Measurements from ENCODE around the gene MTFP1.

The MTFP1 gene

GRCh38 chr22:30470655-30471054 lies 45.1 kb downstream of the MTFP1 start:
- TF ChIP-seq EZH2phosphoT487 (IDR thresholded peaks at IDR 0.05; ENCODE audit: borderline replicate concordance), result no peak
- TF ChIP-seq CTCF (conservative IDR thresholded peaks at IDR 0.05; ENCODE audit: low read length), result no peak

DNA sequence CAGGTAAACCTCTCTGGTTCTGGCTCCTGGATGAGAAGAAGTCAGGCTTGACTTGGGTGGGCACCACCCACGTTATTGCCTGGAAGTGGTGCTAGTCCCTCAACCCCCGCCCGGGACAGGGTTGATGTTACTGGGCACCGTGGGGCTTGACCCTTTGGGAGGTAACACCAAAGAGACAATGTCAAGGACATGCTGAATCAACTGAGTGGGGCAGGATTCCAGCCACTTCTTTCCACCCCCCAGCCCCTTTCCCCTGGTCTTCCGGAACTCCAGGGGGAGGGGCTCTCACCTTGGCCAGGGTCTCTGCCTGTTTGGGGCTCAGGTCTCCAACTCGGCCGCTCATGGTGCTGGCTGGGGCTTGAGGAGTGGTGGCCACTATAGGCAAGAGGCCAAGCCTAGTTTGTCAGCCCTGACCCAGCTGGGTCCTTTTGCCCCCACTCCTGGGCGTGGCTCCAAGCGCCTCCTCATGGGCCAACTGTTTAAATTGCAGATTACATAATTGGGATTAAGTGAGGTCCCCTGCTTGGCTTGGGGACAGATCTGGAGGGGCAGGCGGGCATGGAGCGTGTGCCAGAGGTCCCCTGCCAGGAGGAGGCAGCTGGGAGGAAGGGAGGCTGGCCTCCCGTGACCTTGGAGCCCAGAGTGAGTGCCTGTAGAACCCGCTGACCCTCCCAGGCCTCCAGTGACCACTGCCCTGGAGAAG lies 46.2 kb downstream of the MTFP1 start, which contains the start of gene SEC14L3:
TSS of gene SEC14L3 (minus strand) at position 402 of the 703 bp plus-strand sequence. CDS start at position 343, 59 bp downstream.
- no peaks in the 10 kb centered on the region for H3F3A ChIP-seq (ENCODE audit: low read depth)
- H2AFZ ChIP-seq (ENCODE audit: low read length), result no peak within 1 kb of the TSS
- H3K9me3 ChIP-seq (ENCODE audit: insufficient read depth, low read depth, low read length), result no peaks in the 10 kb centered on the region
- no peaks in the 10 kb centered on the region for H3K36me3 ChIP-seq (ENCODE audit: insufficient read depth, low read length)
- no peaks in the 10 kb centered on the region for H3K4me1 ChIP-seq (ENCODE audit: insufficient read depth, low read length, poor library complexity, severe bottlenecking)
- no peak within 1 kb of the TSS for H3K4me3 ChIP-seq (ENCODE audit: low read length, poor library complexity, severe bottlenecking)
- no peaks in the 10 kb centered on the region for H3K79me2 ChIP-seq (ENCODE audit: insufficient read depth, low read length)
- no peaks in the 10 kb centered on the region for H4K20me1 ChIP-seq (ENCODE audit: insufficient read depth, low read length, poor library complexity, severe bottlenecking)
- no peak within 1 kb of the TSS for H3K4me2 ChIP-seq (ENCODE audit: low read depth, low read length, poor library complexity, severe bottlenecking)
- TF ChIP-seq CTCF (conservative IDR thresholded peaks at IDR 0.05; ENCODE audit: low read length), result no peak
- no peak for TF ChIP-seq EZH2phosphoT487 (IDR thresholded peaks at IDR 0.05; ENCODE audit: borderline replicate concordance)
- H3K9ac ChIP-seq (ENCODE audit: low read depth, low read length, poor library complexity, severe bottlenecking), result no peak within 1 kb of the TSS
- no peaks in the 10 kb centered on the region for H3K9me2 ChIP-seq (replicated peaks; ENCODE audit: low read depth, low read length)
- peaks cover 9% of the 10 kb centered on the region for H3K27me3 ChIP-seq (ENCODE audit: insufficient read depth, low read length, poor library complexity, severe bottlenecking)

More at GRCh38 chr22:30470655-30471054, 45.1 kb downstream of the MTFP1 start:
- H3K4me3 ChIP-seq (ENCODE audit: low read length, poor library complexity, severe bottlenecking), result no peak overlapping the region
- H3F3A ChIP-seq (ENCODE audit: low read depth), result no peaks in the 10 kb centered on the region
- H3K79me2 ChIP-seq (ENCODE audit: insufficient read depth, low read length), result no peaks in the 10 kb centered on the region
- no peak overlapping the region for H2AFZ ChIP-seq (ENCODE audit: low read length)
- H3K9me3 ChIP-seq (ENCODE audit: insufficient read depth, low read depth, low read length), result no peaks in the 10 kb centered on the region
- no peaks in the 10 kb centered on the region for H4K20me1 ChIP-seq (ENCODE audit: insufficient read depth, low read length, poor library complexity, severe bottlenecking)
- H3K4me2 ChIP-seq (ENCODE audit: low read depth, low read length, poor library complexity, severe bottlenecking), result no peak overlapping the region
- H3K27me3 ChIP-seq (ENCODE audit: insufficient read depth, low read length, poor library complexity, severe bottlenecking), result peaks cover 9% of the 10 kb centered on the region
- no peaks in the 10 kb centered on the region for H3K36me3 ChIP-seq (ENCODE audit: insufficient read depth, low read length)
- H3K4me1 ChIP-seq (ENCODE audit: insufficient read depth, low read length, poor library complexity, severe bottlenecking), result no peaks in the 10 kb centered on the region
- H3K9ac ChIP-seq (ENCODE audit: low read depth, low read length, poor library complexity, severe bottlenecking), result no peak overlapping the region
- H3K9me2 ChIP-seq (replicated peaks; ENCODE audit: low read depth, low read length), result no peaks in the 10 kb centered on the region

- Histone ChIP-seq H3F3A (ENCODE audit: low read depth) (no peaks in the 10 kb centered on the region), H3K79me2 (ENCODE audit: insufficient read depth, low read length) (no peaks in the 10 kb centered on the region), H3K27me3 (ENCODE audit: insufficient read depth, low read length, poor library complexity, severe bottlenecking) (peaks cover 9% of the 10 kb centered on the region), H4K20me1 (ENCODE audit: insufficient read depth, low read length, poor library complexity, severe bottlenecking) (no peaks in the 10 kb centered on the region), H3K36me3 (ENCODE audit: insufficient read depth, low read length) (no peaks in the 10 kb centered on the region), H3K9me2 (replicated peaks; ENCODE audit: low read depth, low read length) (no peaks in the 10 kb centered on the region), H3K4me1 (ENCODE audit: insufficient read depth, low read length, poor library complexity, severe bottlenecking) (no peaks in the 10 kb centered on the region), H3K4me2 (ENCODE audit: low read depth, low read length, poor library complexity, severe bottlenecking) (no peak overlapping the region), H3K9ac (ENCODE audit: low read depth, low read length, poor library complexity, severe bottlenecking) (no peak overlapping the region), H2AFZ (ENCODE audit: low read length) (no peak overlapping the region), H3K9me3 (ENCODE audit: insufficient read depth, low read depth, low read length) (no peaks in the 10 kb centered on the region), H3K4me3 (ENCODE audit: low read length, poor library complexity, severe bottlenecking) (no peak overlapping the region)
- TF ChIP-seq CTCF (conservative IDR thresholded peaks at IDR 0.05; ENCODE audit: low read length) (no peak), EZH2phosphoT487 (IDR thresholded peaks at IDR 0.05; ENCODE audit: borderline replicate concordance) (no peak)
Observed at GRCh38 chr22:30472994-30473720, 47.6 kb downstream of the MTFP1 start.
